K562 (cell line): ENCODE data around the gene MVB12B. TPM values are rescaled to one million over a fixed set of nuclear protein-coding genes. Genes with fewer than 3 reads are reported as not detected.

Experiments used
- ATAC-seq: fragments of 200-7000 bp; cut with Tn5 transposase; 3 replicates; pipeline ENCODE4 v1.9.1; 2020; ENCODE audit warnings: moderate library complexity
- BruUV-seq: library from RNA; stranded (reverse); fragments of 400-500 nt; replicated peaks from 2 replicates; lab custom pipeline; 2021; lab: Mats Ljungman, UMichigan
- CTCF ChIA-PET: fragments of 300-600 bp; formaldehyde crosslinking; extraction: SDS; loops from one replicate; lab custom pipeline; 2021; ENCODE audit warnings: low intra/inter-chr PET ratio; lab: Yijun Ruan, JAX
- POLR2A ChIA-PET: fragments of 300-600, 350-650 bp; sonication (Branson Sonifier 250); formaldehyde crosslinking; extraction: SDS; loops from one replicate; lab custom pipeline; 2021; ENCODE audit warnings: antibody characterized with exemption, inconsistent platforms; lab: Yijun Ruan, JAX
- DNase-seq, 4 experiments: peaks; one replicate each; pipeline versions ENCODE4 v3.0.0 to v3.0.0-alpha.2; 2011 to 2018; ENCODE audit warnings: low spot score in 3 of 4, mixed read lengths in 3 of 4; ENCODE audit errors: extremely low read depth in 1 of 4
- FAIRE-seq: peaks from 2 replicates; lab custom pipeline; 2011; peaks lifted over from hg19 to GRCh38; lab: Jason Lieb, UNC
- H2AFZ ChIP-seq: 2 replicates; pipeline ENCODE4 v1.6.0; 2011; ENCODE audit warnings: low read depth, low read length, control low read depth, inconsistent platforms
- H3K27ac ChIP-seq: fragments of 200-600 bp; 3 replicates; pipeline ENCODE4 v1.8.0; 2011; ENCODE audit warnings: low read depth, mild to moderate bottlenecking, control low read depth, inconsistent platforms, low read length, moderate library complexity, mixed read lengths; ENCODE audit errors: extremely low read depth
- H3K27me3 ChIP-seq, 2 experiments: fragments of 300-600 bp in 1 of 2; 2 replicates in 1 of 2; 3 replicates in 1 of 2; pipeline versions ENCODE4 v1.6.0 to v1.8.0; 2011; ENCODE audit warnings: inconsistent platforms in 2 of 2, low read length in 2 of 2, mild to moderate bottlenecking in 1 of 2, mixed read lengths in 1 of 2, moderate library complexity in 1 of 2; ENCODE audit not compliant: control insufficient read depth in 2 of 2, insufficient read depth in 2 of 2
- H3K36me3 ChIP-seq: fragments of 300-600 bp; 3 replicates; pipeline ENCODE4 v1.8.0; 2011; ENCODE audit warnings: mild to moderate bottlenecking, low read length, inconsistent platforms; ENCODE audit not compliant: control insufficient read depth, insufficient read depth
- H3K4me1 ChIP-seq, 2 experiments: fragments of 200-600 bp in 1 of 2; replicated peaks in 1 of 2; 2 replicates in 1 of 2; 3 replicates in 1 of 2; pipeline versions ENCODE4 v1.5.1 to v1.8.0; 2011; ENCODE audit warnings: inconsistent platforms in 2 of 2, low read length in 2 of 2, mild to moderate bottlenecking in 1 of 2, mixed read lengths in 1 of 2, moderate library complexity in 1 of 2; ENCODE audit not compliant: control insufficient read depth in 2 of 2, insufficient read depth in 2 of 2
- H3K4me2 ChIP-seq: 2 replicates; pipeline ENCODE4 v1.6.1; 2011; ENCODE audit warnings: low read length, control low read depth, inconsistent platforms, mixed read lengths; ENCODE audit not compliant: insufficient read depth
- H3K4me3 ChIP-seq: fragments of 200-600 bp; sonication (generic), shearing (Covaris generic); 2 replicates; pipeline ENCODE4 v1.5.1; 2016; ENCODE audit warnings: control low read depth, inconsistent platforms
- H3K79me2 ChIP-seq: fragments of 200-600 bp; 3 replicates; pipeline ENCODE4 v1.8.0; 2011; ENCODE audit warnings: low read length, inconsistent platforms; ENCODE audit not compliant: control insufficient read depth, insufficient read depth
- H3K9ac ChIP-seq, 2 experiments: 2 replicates each; pipeline versions ENCODE4 v1.6.0 to v1.6.1; 2011; ENCODE audit warnings: low read depth in 2 of 2, low read length in 2 of 2, control low read depth in 1 of 2, inconsistent platforms in 1 of 2, mild to moderate bottlenecking in 1 of 2, mixed read lengths in 1 of 2; ENCODE audit not compliant: insufficient read depth in 1 of 2
- H3K9me1 ChIP-seq: one replicate; pipeline ENCODE4 v1.6.0; 2011; ENCODE audit warnings: inconsistent platforms, mild to moderate bottlenecking, low read length, moderate library complexity; ENCODE audit not compliant: control insufficient read depth, insufficient read depth
- H3K9me3 ChIP-seq: replicated peaks from 2 replicates; pipeline ENCODE4 v1.5.1; 2011; ENCODE audit warnings: low read depth, low read length, inconsistent platforms; ENCODE audit not compliant: control insufficient read depth, insufficient read depth
- H4K20me1 ChIP-seq: replicated peaks from 2 replicates; pipeline ENCODE4 v1.6.1; 2011; ENCODE audit warnings: low read length, inconsistent platforms, mixed read lengths; ENCODE audit not compliant: control insufficient read depth, insufficient read depth
- ATF1 ChIP-seq, 2 experiments: fragments of 450-650 bp in 1 of 2; IDR thresholded peaks; 2 replicates each; pipeline ENCODE4 v1.6.1; 2016; ENCODE audit warnings: missing compliant biosample characterization in 1 of 2, missing genetic modification characterization in 1 of 2
- CHAMP1 ChIP-seq: fragments of 450-650 bp; IDR thresholded peaks from 2 replicates; pipeline ENCODE4 v1.6.1; 2016; ENCODE audit warnings: mild to moderate bottlenecking
- ELF4 ChIP-seq: fragments of 450-650 bp; formaldehyde crosslinking; IDR thresholded peaks from 2 replicates; pipeline ENCODE4 v1.4.0; 2022; ENCODE audit warnings: missing genetic modification characterization
- ZFP36 ChIP-seq: fragments of 150-350 bp; IDR thresholded peaks from 2 replicates; pipeline ENCODE4 v1.6.1; 2018; ENCODE audit warnings: low read length, low read depth; ENCODE audit not compliant: partially characterized antibody
- ZSCAN32 ChIP-seq: fragments of 450-650 bp; formaldehyde crosslinking; IDR thresholded peaks from 2 replicates; pipeline ENCODE4 v1.4.0; 2020; ENCODE audit warnings: mild to moderate bottlenecking, moderate library complexity
- WGBS: fragments of 100-300 bp; shearing (Covaris generic); methylation state at CpG from one replicate; pipeline ENCODE4 v1.1.6; 2016; ENCODE audit warnings: low coverage, mixed read lengths; ENCODE audit not compliant: insufficient coverage; ENCODE audit errors: missing lambda C conversion rate; 5-methylcytosine and 5-hydroxymethylcytosine counted together
- in situ Hi-C: fragments of 300-500 bp; cut with MboI; formaldehyde crosslinking; loops from 4 replicates; pipeline ENCODE4 v1.15.0; 2018; ENCODE audit warnings: inconsistent platforms, mixed read lengths
- intact Hi-C: fragments of 100-400 bp; cut with micrococcal nuclease; formaldehyde crosslinking; loops from 2 replicates; pipeline ENCODE4 v1.14.2; 2022
- polyA plus RNA-seq, 8 experiments: library from polyadenylated mRNA; depleted of rRNA in 4 of 8; stranded (reverse) in 5 of 8; unstranded in 3 of 8; fragments of >200 nt; fragmentation: Nextera tagmentation in 2 of 8; fragmentation: Illumina TruSeq in 1 of 8; extraction: Ambion mirVana in 2 of 8; extraction: Trizol in 1 of 8; gene quantifications; 2 replicates each; pipeline versions ENCODE4 v1.2.1 to v1.2.3, GENCODE V29; 2011 to 2014; ENCODE audit warnings: inconsistent platforms in 1 of 8, missing spikeins in 1 of 8
- total RNA-seq, 7 experiments: library from RNA; depleted of rRNA in 6 of 7; stranded (reverse); fragments of >200 nt in 6 of 7; fragmentation: Illumina TruSeq in 2 of 7; extraction: Trizol in 2 of 7; gene quantifications; 2 replicates each; pipeline versions ENCODE4 v1.2.1 to v1.2.3, GENCODE V29; 2011 to 2021; ENCODE audit warnings: low replicate concordance in 1 of 7

Gene MVB12B
- total and polyA plus RNA-seq, 9 of the 15 experiments (the other 6 are each of a cell fraction or from before 2014, with no cell fraction given): not detected

- TF ChIP-seq CHAMP1 (no peak), ELF4 (CRISPR knock-in tag) (no peak)
- TF ChIP-seq, all 486 proteins: peak for 0
These were observed 35.8 kb upstream of the MVB12B start (continued) for GRCh38 chr9:126290871-126291270.

- 0% methylated on average over 4 of the region's 4 CpGs for WGBS
- FAIRE-seq: no peak
- intact Hi-C loops (no loop called here), in situ Hi-C loops (no loop called here)
- POLR2A ChIA-PET: no interaction called here
- CTCF ChIA-PET: no interaction called here
- Histone ChIP-seq H3K9ac (no peak overlapping the region), H3K27ac (no peak overlapping the region), H3K36me3 (no peaks in the 10 kb centered on the region), H3K9me3 (no peaks in the 10 kb centered on the region), H2AFZ (no peak overlapping the region), H3K27me3 (peaks cover 0 to 8% of the 10 kb centered on the region in 2 experiments; a peak in 1 of 5 replicates), H3K4me1 (peaks cover 0 to 5% of the 10 kb centered on the region in 2 experiments; a peak in 1 of 5 replicates), H4K20me1 (peaks cover 4% of the 10 kb centered on the region; the same call in 1 of the 2 replicates), H3K4me3 (no peak overlapping the region), H3K79me2 (no peaks in the 10 kb centered on the region), H3K4me2 (no peak overlapping the region), H3K9me1 (no peaks in the 10 kb centered on the region)
- no peak for ATAC-seq
- no TSS peak for BruUV-seq
- no peak for DNase-seq
- TF ChIP-seq ZFP36 (peak; percentile 27), ATF1 (CRISPR knock-in tag; IDR thresholded peaks at IDR 0.05) (no peak), ATF1 (tag; IDR thresholded peaks at IDR 0.05) (no peak), ZSCAN32 (no peak)
These were observed 34.7 kb upstream of the MVB12B start for GRCh38 chr9:126291925-126292324.
